H1 (cell line): ENCODE data around the gene LTBP1. TPM values are rescaled to one million over a fixed set of nuclear protein-coding genes. Genes with fewer than 3 reads are reported as not detected.

Experiments
- CREB1 ChIP-seq: IDR thresholded peaks from 2 replicates; pipeline ENCODE4 v1.6.1; 2012; ENCODE audit warnings: inconsistent platforms
- EZH2 ChIP-seq: fragments of 200-600 bp; sonication (generic); IDR thresholded peaks from 2 replicates; pipeline ENCODE4 v1.7.1; 2012; ENCODE audit warnings: low read depth, mild to moderate bottlenecking, moderate library complexity, low read length, inconsistent platforms; ENCODE audit not compliant: severe bottlenecking
- POLR2A ChIP-seq, 2 experiments: IDR thresholded peaks; 1 replicate in 1 of 2; 2 replicates in 1 of 2; pipeline ENCODE4 v1.6.1; 2011; ENCODE audit warnings: low read depth in 2 of 2, low read length in 2 of 2, mild to moderate bottlenecking in 2 of 2; ENCODE audit errors: control extremely low read depth in 1 of 2
- POU5F1 ChIP-seq: IDR thresholded peaks from 2 replicates; pipeline ENCODE4 v1.6.1; 2011; ENCODE audit warnings: low read depth, mild to moderate bottlenecking, low read length, moderate library complexity
- RBBP5 ChIP-seq: IDR thresholded peaks from 2 replicates; pipeline ENCODE4 v1.7.1; 2012; ENCODE audit warnings: low read depth, mild to moderate bottlenecking, inconsistent platforms, low read length, moderate library complexity, borderline replicate concordance
- SP2 ChIP-seq: IDR thresholded peaks from 2 replicates; pipeline ENCODE4 v1.6.1; 2012; ENCODE audit warnings: mild to moderate bottlenecking, low read length, inconsistent platforms
- TBP ChIP-seq: IDR thresholded peaks from 2 replicates; pipeline ENCODE4 v1.6.1; 2011; ENCODE audit warnings: low read depth, low read length, improper control_type of control experiment
- polyA plus RNA-seq, 7 experiments: library from polyadenylated mRNA; depleted of rRNA in 3 of 7; stranded (reverse) in 5 of 7; unstranded in 2 of 7; fragments of >200 nt in 5 of 7; fragments of 200-250 nt in 2 of 7; gene quantifications; 1 replicate in 5 of 7; 2 replicates in 1 of 7; 4 replicates in 1 of 7; pipeline versions ENCODE4 v1.2.1 to v1.2.3, GENCODE V29; 2011 to 2013; ENCODE audit warnings: missing spikeins in 2 of 7, mixed read lengths in 2 of 7
- total RNA-seq: library from RNA; stranded (reverse); fragmentation: NEBNext Ultra II Directional; extraction: Animal tissue kit (Norgen Biotek cat#: 25700); gene quantifications from 2 replicates; pipeline ENCODE4 v1.2.1, GENCODE V29; 2021
- TF ChIP-seq, protein P1 (sequence below): fragments of 300-600 bp; sonication (generic); IDR thresholded peaks from 2 replicates; pipeline ENCODE4 v1.7.1; 2012; ENCODE audit warnings: low read length, moderate library complexity, mild to moderate bottlenecking, inconsistent platforms; ENCODE audit not compliant: insufficient replicate concordance
- TF ChIP-seq, protein P2 (sequence below): IDR thresholded peaks from 2 replicates; pipeline ENCODE4 v1.6.1; 2012; ENCODE audit warnings: inconsistent platforms
- TF ChIP-seq, protein P3 (sequence below), 3 experiments: IDR thresholded peaks; 1 replicate in 2 of 3; 2 replicates in 1 of 3; pipeline versions ENCODE4 v1.5.1 to v1.6.1; 2011; ENCODE audit warnings: low read length in 3 of 3, mild to moderate bottlenecking in 3 of 3, inconsistent platforms in 2 of 3, low read depth in 1 of 3, moderate library complexity in 1 of 3; ENCODE audit not compliant: insufficient read depth in 1 of 3; ENCODE audit errors: control extremely low read depth in 1 of 3

LTBP1 gene
- total and polyA plus RNA-seq, 2 of the 8 experiments (the other 6 are each of a cell fraction or from before 2014, with no cell fraction given): 15.4 to 24.7 TPM

DNA sequence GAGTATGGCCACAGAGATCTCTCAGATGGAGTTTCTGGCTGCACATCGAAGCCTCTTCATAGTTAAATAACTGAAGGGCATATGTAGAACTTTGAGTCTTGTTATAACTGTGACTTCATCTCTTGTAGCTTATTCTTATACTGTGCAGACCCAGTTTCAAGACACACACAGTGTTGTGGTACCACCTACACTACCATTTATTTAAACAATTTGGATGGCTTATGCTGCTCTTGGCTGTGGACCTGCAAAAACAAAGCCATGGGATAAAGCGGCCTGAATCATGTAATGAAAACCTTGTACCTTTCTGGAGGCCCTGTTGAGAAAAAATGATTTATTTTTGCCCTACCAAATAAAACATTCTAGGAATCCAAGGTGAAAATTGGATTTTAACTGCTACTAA, 266.9 kb downstream of the LTBP1 start (continued):
- TF ChIP-seq, protein P1, sequence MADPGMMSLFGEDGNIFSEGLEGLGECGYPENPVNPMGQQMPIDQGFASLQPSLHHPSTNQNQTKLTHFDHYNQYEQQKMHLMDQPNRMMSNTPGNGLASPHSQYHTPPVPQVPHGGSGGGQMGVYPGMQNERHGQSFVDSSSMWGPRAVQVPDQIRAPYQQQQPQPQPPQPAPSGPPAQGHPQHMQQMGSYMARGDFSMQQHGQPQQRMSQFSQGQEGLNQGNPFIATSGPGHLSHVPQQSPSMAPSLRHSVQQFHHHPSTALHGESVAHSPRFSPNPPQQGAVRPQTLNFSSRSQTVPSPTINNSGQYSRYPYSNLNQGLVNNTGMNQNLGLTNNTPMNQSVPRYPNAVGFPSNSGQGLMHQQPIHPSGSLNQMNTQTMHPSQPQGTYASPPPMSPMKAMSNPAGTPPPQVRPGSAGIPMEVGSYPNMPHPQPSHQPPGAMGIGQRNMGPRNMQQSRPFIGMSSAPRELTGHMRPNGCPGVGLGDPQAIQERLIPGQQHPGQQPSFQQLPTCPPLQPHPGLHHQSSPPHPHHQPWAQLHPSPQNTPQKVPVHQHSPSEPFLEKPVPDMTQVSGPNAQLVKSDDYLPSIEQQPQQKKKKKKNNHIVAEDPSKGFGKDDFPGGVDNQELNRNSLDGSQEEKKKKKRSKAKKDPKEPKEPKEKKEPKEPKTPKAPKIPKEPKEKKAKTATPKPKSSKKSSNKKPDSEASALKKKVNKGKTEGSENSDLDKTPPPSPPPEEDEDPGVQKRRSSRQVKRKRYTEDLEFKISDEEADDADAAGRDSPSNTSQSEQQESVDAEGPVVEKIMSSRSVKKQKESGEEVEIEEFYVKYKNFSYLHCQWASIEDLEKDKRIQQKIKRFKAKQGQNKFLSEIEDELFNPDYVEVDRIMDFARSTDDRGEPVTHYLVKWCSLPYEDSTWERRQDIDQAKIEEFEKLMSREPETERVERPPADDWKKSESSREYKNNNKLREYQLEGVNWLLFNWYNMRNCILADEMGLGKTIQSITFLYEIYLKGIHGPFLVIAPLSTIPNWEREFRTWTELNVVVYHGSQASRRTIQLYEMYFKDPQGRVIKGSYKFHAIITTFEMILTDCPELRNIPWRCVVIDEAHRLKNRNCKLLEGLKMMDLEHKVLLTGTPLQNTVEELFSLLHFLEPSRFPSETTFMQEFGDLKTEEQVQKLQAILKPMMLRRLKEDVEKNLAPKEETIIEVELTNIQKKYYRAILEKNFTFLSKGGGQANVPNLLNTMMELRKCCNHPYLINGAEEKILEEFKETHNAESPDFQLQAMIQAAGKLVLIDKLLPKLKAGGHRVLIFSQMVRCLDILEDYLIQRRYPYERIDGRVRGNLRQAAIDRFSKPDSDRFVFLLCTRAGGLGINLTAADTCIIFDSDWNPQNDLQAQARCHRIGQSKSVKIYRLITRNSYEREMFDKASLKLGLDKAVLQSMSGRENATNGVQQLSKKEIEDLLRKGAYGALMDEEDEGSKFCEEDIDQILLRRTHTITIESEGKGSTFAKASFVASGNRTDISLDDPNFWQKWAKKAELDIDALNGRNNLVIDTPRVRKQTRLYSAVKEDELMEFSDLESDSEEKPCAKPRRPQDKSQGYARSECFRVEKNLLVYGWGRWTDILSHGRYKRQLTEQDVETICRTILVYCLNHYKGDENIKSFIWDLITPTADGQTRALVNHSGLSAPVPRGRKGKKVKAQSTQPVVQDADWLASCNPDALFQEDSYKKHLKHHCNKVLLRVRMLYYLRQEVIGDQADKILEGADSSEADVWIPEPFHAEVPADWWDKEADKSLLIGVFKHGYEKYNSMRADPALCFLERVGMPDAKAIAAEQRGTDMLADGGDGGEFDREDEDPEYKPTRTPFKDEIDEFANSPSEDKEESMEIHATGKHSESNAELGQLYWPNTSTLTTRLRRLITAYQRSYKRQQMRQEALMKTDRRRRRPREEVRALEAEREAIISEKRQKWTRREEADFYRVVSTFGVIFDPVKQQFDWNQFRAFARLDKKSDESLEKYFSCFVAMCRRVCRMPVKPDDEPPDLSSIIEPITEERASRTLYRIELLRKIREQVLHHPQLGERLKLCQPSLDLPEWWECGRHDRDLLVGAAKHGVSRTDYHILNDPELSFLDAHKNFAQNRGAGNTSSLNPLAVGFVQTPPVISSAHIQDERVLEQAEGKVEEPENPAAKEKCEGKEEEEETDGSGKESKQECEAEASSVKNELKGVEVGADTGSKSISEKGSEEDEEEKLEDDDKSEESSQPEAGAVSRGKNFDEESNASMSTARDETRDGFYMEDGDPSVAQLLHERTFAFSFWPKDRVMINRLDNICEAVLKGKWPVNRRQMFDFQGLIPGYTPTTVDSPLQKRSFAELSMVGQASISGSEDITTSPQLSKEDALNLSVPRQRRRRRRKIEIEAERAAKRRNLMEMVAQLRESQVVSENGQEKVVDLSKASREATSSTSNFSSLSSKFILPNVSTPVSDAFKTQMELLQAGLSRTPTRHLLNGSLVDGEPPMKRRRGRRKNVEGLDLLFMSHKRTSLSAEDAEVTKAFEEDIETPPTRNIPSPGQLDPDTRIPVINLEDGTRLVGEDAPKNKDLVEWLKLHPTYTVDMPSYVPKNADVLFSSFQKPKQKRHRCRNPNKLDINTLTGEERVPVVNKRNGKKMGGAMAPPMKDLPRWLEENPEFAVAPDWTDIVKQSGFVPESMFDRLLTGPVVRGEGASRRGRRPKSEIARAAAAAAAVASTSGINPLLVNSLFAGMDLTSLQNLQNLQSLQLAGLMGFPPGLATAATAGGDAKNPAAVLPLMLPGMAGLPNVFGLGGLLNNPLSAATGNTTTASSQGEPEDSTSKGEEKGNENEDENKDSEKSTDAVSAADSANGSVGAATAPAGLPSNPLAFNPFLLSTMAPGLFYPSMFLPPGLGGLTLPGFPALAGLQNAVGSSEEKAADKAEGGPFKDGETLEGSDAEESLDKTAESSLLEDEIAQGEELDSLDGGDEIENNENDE: no peak
- TF ChIP-seq CREB1 (no peak), POU5F1 (no peak), SP2 (no peak), RBBP5 (no peak), TBP (no peak), POLR2A (IDR thresholded peaks at IDR 0.05; ENCODE audit: control extremely low read depth in 1 of 2, low read depth in 2 of 2, low read length in 2 of 2) (no peak), EZH2 (no peak)
- TF ChIP-seq, protein P2, sequence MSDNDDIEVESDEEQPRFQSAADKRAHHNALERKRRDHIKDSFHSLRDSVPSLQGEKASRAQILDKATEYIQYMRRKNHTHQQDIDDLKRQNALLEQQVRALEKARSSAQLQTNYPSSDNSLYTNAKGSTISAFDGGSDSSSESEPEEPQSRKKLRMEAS: no peak
- TF ChIP-seq, protein P3, sequence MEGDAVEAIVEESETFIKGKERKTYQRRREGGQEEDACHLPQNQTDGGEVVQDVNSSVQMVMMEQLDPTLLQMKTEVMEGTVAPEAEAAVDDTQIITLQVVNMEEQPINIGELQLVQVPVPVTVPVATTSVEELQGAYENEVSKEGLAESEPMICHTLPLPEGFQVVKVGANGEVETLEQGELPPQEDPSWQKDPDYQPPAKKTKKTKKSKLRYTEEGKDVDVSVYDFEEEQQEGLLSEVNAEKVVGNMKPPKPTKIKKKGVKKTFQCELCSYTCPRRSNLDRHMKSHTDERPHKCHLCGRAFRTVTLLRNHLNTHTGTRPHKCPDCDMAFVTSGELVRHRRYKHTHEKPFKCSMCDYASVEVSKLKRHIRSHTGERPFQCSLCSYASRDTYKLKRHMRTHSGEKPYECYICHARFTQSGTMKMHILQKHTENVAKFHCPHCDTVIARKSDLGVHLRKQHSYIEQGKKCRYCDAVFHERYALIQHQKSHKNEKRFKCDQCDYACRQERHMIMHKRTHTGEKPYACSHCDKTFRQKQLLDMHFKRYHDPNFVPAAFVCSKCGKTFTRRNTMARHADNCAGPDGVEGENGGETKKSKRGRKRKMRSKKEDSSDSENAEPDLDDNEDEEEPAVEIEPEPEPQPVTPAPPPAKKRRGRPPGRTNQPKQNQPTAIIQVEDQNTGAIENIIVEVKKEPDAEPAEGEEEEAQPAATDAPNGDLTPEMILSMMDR (IDR thresholded peaks at IDR 0.05; ENCODE audit: control extremely low read depth in 1 of 3, insufficient read depth in 1 of 3, low read depth in 1 of 3, low read length in 3 of 3): no peak
